ENCODE data around the gene PTPRD. TPM values are rescaled to one million over a fixed set of nuclear protein-coding genes. Genes with fewer than 3 reads are reported as not detected.

The PTPRD gene
- total RNA-seq, 4 donors from 2014 or later: 19.6 to 78.9 (median 45.6) TPM

DNA sequence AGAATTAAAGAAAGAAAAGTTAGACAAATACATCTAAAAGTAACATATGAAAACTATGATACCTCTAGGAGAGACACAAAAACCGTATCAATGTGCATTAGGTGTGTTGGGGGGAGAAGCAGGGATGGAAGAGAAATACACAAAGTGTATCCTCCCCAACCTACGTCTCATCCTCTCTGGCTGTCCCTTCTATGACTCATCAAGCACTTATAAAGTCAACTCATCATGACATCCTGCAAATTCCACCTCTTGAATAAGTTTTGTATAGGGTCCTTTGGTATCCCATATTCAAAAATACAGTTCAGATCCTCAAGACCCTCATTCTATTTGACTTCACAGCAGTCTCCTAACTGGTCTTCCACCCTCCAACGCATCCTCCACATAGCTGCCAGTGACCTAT is 1895.7 kb downstream of the PTPRD start:
- intact Hi-C loops (cut with DNase I): no loop called here
- Histone ChIP-seq H3K4me1 (peaks cover 0 to 3% of the 10 kb centered on the region in 2 donors), H3K36me3 (no peaks in the 10 kb centered on the region), H3K27ac (no peak overlapping the region), H3K27me3 (no peaks in the 10 kb centered on the region), H3K4me3 (replicated peaks in 1 of 3) (no peak overlapping the region), H3K9me3 (no peaks in the 10 kb centered on the region)
- no peak for DNase-seq
- TF ChIP-seq, protein P1, sequence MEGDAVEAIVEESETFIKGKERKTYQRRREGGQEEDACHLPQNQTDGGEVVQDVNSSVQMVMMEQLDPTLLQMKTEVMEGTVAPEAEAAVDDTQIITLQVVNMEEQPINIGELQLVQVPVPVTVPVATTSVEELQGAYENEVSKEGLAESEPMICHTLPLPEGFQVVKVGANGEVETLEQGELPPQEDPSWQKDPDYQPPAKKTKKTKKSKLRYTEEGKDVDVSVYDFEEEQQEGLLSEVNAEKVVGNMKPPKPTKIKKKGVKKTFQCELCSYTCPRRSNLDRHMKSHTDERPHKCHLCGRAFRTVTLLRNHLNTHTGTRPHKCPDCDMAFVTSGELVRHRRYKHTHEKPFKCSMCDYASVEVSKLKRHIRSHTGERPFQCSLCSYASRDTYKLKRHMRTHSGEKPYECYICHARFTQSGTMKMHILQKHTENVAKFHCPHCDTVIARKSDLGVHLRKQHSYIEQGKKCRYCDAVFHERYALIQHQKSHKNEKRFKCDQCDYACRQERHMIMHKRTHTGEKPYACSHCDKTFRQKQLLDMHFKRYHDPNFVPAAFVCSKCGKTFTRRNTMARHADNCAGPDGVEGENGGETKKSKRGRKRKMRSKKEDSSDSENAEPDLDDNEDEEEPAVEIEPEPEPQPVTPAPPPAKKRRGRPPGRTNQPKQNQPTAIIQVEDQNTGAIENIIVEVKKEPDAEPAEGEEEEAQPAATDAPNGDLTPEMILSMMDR (IDR thresholded peaks at IDR 0.05): no peak
- no peak for TF ChIP-seq POLR2A (IDR thresholded peaks at IDR 0.05)
- WGBS, 2 donors: 88 to 92% methylated on average over 3 of the region's 3 CpGs

DNA sequence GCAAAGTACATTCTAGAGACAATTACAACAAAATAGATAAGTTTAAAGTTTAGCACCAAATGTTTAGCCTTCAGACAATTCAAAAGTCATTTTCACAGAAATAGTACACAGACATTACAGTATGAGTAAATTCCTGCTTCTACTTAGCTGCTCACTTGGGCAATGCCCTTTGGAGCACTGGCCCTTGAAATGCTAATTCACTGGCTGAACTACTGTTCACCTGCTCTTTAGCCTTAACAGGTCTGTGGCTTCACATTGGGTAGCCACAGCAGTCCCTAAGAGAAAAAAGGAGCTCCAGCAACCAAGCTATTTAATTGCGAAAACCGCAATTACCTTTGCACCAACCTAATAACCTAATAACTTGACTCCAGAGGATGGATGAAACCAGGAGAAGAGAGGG is 1897.0 kb downstream of the PTPRD start:
- TF ChIP-seq, protein P1 (IDR thresholded peaks at IDR 0.05): no peak
- TF ChIP-seq POLR2A (IDR thresholded peaks at IDR 0.05): no peak
- intact Hi-C loops (cut with DNase I): no loop called here
- 38 to 85% methylated on average over 2 of the region's 2 CpGs for WGBS, 2 donors
- peak; percentile 19 to 28 for DNase-seq
- H3K27me3 ChIP-seq: no peaks in the 10 kb centered on the region
- H3K4me1 ChIP-seq: peaks cover 0 to 3% of the 10 kb centered on the region in 2 donors
- no peak overlapping the region for H3K4me3 ChIP-seq (replicated peaks in 1 of 3)
- H3K27ac ChIP-seq: no peak overlapping the region
- H3K36me3 ChIP-seq: no peaks in the 10 kb centered on the region
- no peaks in the 10 kb centered on the region for H3K9me3 ChIP-seq

DNA sequence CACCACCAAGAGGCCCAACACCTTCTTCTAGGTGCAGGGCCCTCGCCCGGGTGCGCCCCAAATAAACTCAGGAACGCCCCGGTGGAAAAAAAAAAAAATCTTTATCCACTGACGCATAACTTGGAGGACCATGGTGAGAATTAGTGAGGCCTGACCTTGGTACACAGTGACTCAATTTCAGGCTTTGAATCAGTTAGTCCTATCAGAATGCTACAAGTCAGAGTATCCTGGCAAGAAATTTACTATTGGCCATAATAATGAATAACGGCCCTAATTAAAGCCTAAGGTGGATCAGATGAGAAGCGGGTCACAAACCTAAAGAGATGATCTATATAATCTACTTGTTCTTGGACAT is 1899.0 kb downstream of the PTPRD start:
- intact Hi-C loops (cut with DNase I): no loop called here
- no peaks in the 10 kb centered on the region for H3K36me3 ChIP-seq
- DNase-seq: no peak
- H3K27me3 ChIP-seq: no peaks in the 10 kb centered on the region
- H3K4me3 ChIP-seq (replicated peaks in 1 of 3): no peak overlapping the region
- WGBS, 2 donors: 82 to 87% methylated on average over 8 of the region's 8 CpGs
- peaks cover 0 to 3% of the 10 kb centered on the region in 2 donors for H3K4me1 ChIP-seq
- no peak overlapping the region for H3K27ac ChIP-seq
- no peak for TF ChIP-seq POLR2A (IDR thresholded peaks at IDR 0.05)
- TF ChIP-seq, protein P1 (IDR thresholded peaks at IDR 0.05): no peak
- no peaks in the 10 kb centered on the region for H3K9me3 ChIP-seq

DNA sequence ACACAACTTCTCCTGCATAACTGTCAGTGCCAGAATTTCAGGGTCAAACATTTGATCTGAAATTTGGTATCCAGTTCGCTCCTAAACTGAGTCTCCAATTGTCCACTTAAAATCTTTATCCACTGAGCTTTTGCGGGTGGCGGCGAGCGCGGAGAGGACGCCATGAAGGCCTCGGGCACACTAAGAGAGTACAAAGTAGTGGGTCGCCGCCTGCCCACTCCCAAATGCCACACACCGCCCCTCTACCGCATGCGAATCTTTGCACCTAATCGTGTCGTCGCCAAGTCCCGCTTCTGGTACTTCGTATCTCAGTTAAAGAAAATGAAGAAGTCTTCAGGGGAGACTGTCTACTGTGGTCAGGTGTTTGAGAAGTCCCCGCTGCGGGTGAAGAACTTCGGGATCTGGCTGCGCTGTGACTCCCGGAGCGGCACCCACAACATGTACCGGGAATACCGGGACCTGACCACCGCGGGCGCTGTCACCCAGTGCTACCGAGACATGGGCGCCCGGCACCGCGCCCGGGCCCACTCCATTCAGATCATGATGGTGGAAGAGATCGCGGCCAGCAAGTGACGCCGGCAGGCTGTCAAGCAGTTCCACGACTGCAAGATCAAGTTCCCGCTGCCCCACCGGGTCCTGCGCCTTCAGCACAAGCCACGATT is 1899.5 kb downstream of the PTPRD start:
- no peak for TF ChIP-seq POLR2A (IDR thresholded peaks at IDR 0.05)
- TF ChIP-seq, protein P1 (IDR thresholded peaks at IDR 0.05): no peak
- Histone ChIP-seq H3K36me3 (no peaks in the 10 kb centered on the region), H3K4me1 (peaks cover 0 to 3% of the 10 kb centered on the region in 2 donors), H3K4me3 (replicated peaks in 1 of 3) (no peak overlapping the region), H3K9me3 (no peaks in the 10 kb centered on the region), H3K27ac (no peak overlapping the region), H3K27me3 (no peaks in the 10 kb centered on the region)
- intact Hi-C loops (cut with DNase I): no loop called here
- DNase-seq: no peak
- WGBS, 2 donors: 96 to 98% methylated on average over 43 to 44 of the region's 44 CpGs

DNA sequence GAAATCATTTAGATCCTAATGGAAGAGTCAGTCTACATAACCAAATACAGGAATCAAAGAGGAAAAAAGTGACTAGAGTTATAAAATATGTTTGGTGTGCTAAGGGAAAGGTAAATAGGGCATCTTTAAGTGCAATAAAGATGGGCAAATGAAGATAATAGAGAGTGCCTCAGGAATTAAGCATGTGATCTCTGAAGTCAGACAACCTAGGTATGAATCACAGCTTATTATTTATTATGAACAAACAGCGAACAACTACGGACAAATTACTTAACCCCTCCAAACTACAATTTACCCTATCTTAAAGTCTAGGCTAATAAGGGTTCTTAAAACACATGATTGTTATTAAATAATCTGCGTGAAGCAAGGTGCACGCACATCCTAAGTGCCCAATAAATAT is 1903.1 kb downstream of the PTPRD start:
- intact Hi-C loops (cut with DNase I): no loop called here
- Histone ChIP-seq H3K36me3 (no peaks in the 10 kb centered on the region), H3K9me3 (no peaks in the 10 kb centered on the region), H3K27me3 (no peaks in the 10 kb centered on the region), H3K27ac (no peak overlapping the region), H3K4me3 (replicated peaks in 1 of 3) (no peak overlapping the region), H3K4me1 (no peaks in the 10 kb centered on the region)
- TF ChIP-seq POLR2A (IDR thresholded peaks at IDR 0.05): no peak
- 97 to 98% methylated on average over 4 of the region's 4 CpGs for WGBS, 2 donors
- DNase-seq: no peak

All from thyroid gland (tissue), 4 donors.